Lung microvascular endothelial cell (primary cell): Measurements from ENCODE around the gene TOR2A. TPM values are rescaled to one million over a fixed set of nuclear protein-coding genes. Genes with fewer than 3 reads are reported as not detected.

Source experiments
- DNase-seq, 2 donors: peaks; one replicate each; pipeline versions ENCODE4 v3.0.0 to v3.0.0-alpha.2; 2010; ENCODE audit warnings: low read depth in 2 of 2
- total RNA-seq: library from RNA; depleted of rRNA; stranded (reverse); fragments of >200 nt; gene quantifications from 2 replicates; pipeline ENCODE4 v1.2.1, GENCODE V29; 2014

The TOR2A gene
- total RNA-seq, 1 donor from 2014 or later, result 4.8 TPM

- DNase-seq, result no peak
These were observed 9.5 kb upstream of the TOR2A start for GRCh38 chr9:127744398-127745110.

GRCh38 chr9:127742435-127743088 lies 7.5 kb upstream of the TOR2A start:
- peak in 1 of 2 donors; percentile 25 for DNase-seq

GRCh38 chr9:127741831-127742434 lies 6.8 kb upstream of the TOR2A start:
- DNase-seq, result peak; percentile 29 to 61

- DNase-seq, result no peak
These were observed 4.7 kb upstream of the TOR2A start for GRCh38 chr9:127739614-127740330.

- no peak for DNase-seq
These were observed 3.6 kb upstream of the TOR2A start for GRCh38 chr9:127738666-127739065.

- peak; percentile 40 to 51 for DNase-seq
These were observed 564 bp upstream of the TOR2A start for GRCh38 chr9:127735530-127736185.

GRCh38 chr9:127734247-127734746 lies 797 bp downstream of the TOR2A start:
- no peak for DNase-seq

GRCh38 chr9:127733614-127734013 lies 1.5 kb downstream of the TOR2A start:
- no peak for DNase-seq

GRCh38 chr9:127732444-127732843 lies 2.6 kb downstream of the TOR2A start:
- no peak for DNase-seq

GRCh38 chr9:127731938-127732337 lies 3.2 kb downstream of the TOR2A start:
- DNase-seq, result no peak

- no peak for DNase-seq
These were observed 4.2 kb downstream of the TOR2A start for GRCh38 chr9:127730799-127731410.

GRCh38 chr9:127730262-127730661 lies 4.8 kb downstream of the TOR2A start:
- no peak for DNase-seq

GRCh38 chr9:127729522-127730256 lies 5.4 kb downstream of the TOR2A start:
- DNase-seq, result no peak

GRCh38 chr9:127728808-127729207 lies 6.3 kb downstream of the TOR2A start:
- DNase-seq, result no peak

GRCh38 chr9:127726871-127727270 lies 8.2 kb downstream of the TOR2A start:
- DNase-seq, result no peak

GRCh38 chr9:127724012-127724411 lies 11.1 kb downstream of the TOR2A start:
- no peak for DNase-seq

- no peak for DNase-seq
These were observed 11.7 kb downstream of the TOR2A start for GRCh38 chr9:127723444-127723843.

- DNase-seq, result no peak
These were observed 12.1 kb downstream of the TOR2A start for GRCh38 chr9:127723013-127723412.

GRCh38 chr9:127722055-127722745 lies 12.9 kb downstream of the TOR2A start:
- DNase-seq, result no peak

GRCh38 chr9:127721391-127721821 lies 13.7 kb downstream of the TOR2A start:
- DNase-seq, result no peak
